Measurements from ENCODE around the gene ZNF516. TPM values are rescaled to one million over a fixed set of nuclear protein-coding genes. Genes with fewer than 3 reads are reported as not detected.

Gene ZNF516
- total RNA-seq, 3 donors from 2014 or later: 22.0 to 47.9 (median 23.2) TPM

- peaks cover 25% of the 10 kb centered on the region for H3K4me1 ChIP-seq (ENCODE audit: low read depth)
- ATAC-seq (no peak), DNase-seq (no peak)
- intact Hi-C loops (cut with DNase I, micrococcal nuclease): no loop called here
- no peaks in the 10 kb centered on the region for H3K36me3 ChIP-seq (ENCODE audit: low read depth)
- no peaks in the 10 kb centered on the region for H3K9me3 ChIP-seq
- no peak overlapping the region for H3K4me3 ChIP-seq
- TF ChIP-seq CTCF (IDR thresholded peaks at IDR 0.05): no peak
Measured at GRCh38 chr18:76447258-76447890, 47.7 kb downstream of the ZNF516 start.

- Histone ChIP-seq H3K36me3 (ENCODE audit: low read depth) (no peaks in the 10 kb centered on the region), H3K4me3 (no peak overlapping the region), H3K4me1 (ENCODE audit: low read depth) (peaks cover 23% of the 10 kb centered on the region), H3K9me3 (no peaks in the 10 kb centered on the region)
- no peak for ATAC-seq
- DNase-seq: no peak
- TF ChIP-seq CTCF (IDR thresholded peaks at IDR 0.05): no peak
- intact Hi-C loops (cut with DNase I, micrococcal nuclease): no loop called here
Measured at GRCh38 chr18:76446321-76447257, 48.5 kb downstream of the ZNF516 start.

GRCh38 chr18:76445741-76446232, 49.3 kb downstream of the ZNF516 start:
- ATAC-seq: peak; percentile 42
- no peak for DNase-seq

GRCh38 chr18:76445275-76445674, 49.8 kb downstream of the ZNF516 start:
- Histone ChIP-seq H3K4me1 (ENCODE audit: low read depth) (peaks cover 20% of the 10 kb centered on the region), H3K4me3 (no peak overlapping the region), H3K36me3 (ENCODE audit: low read depth) (no peaks in the 10 kb centered on the region), H3K9me3 (no peaks in the 10 kb centered on the region)
- no peak for TF ChIP-seq CTCF (IDR thresholded peaks at IDR 0.05)
- intact Hi-C loops (cut with DNase I, micrococcal nuclease): no loop called here
- DNase-seq (no peak), ATAC-seq (peak; percentile 16)

More at GRCh38 chr18:76445741-76446232, 49.3 kb downstream of the ZNF516 start:
- intact Hi-C loops (cut with DNase I, micrococcal nuclease): no loop called here
- H3K4me1 ChIP-seq (ENCODE audit: low read depth): peaks cover 20% of the 10 kb centered on the region
- H3K36me3 ChIP-seq (ENCODE audit: low read depth): no peaks in the 10 kb centered on the region
- no peak overlapping the region for H3K4me3 ChIP-seq
- no peak for TF ChIP-seq CTCF (IDR thresholded peaks at IDR 0.05)
- H3K9me3 ChIP-seq: no peaks in the 10 kb centered on the region

- no peaks in the 10 kb centered on the region for H3K9me3 ChIP-seq
- DNase-seq (no peak), ATAC-seq (no peak)
- H3K4me3 ChIP-seq: no peak overlapping the region
- TF ChIP-seq CTCF (IDR thresholded peaks at IDR 0.05): no peak
- peaks cover 20% of the 10 kb centered on the region for H3K4me1 ChIP-seq (ENCODE audit: low read depth)
- intact Hi-C loops (cut with DNase I, micrococcal nuclease): no loop called here
- no peaks in the 10 kb centered on the region for H3K36me3 ChIP-seq (ENCODE audit: low read depth)
Measured at GRCh38 chr18:76444446-76445105, 50.5 kb downstream of the ZNF516 start.
